ENCODE measurements around the gene PPP4R1. TPM values are rescaled to one million over a fixed set of nuclear protein-coding genes. Genes with fewer than 3 reads are reported as not detected.

The PPP4R1 gene
- polyA plus RNA-seq, 1 donor (not counting 4 experiments of a cell fraction or from before 2014, with no cell fraction given): 200 TPM

GRCh38 chr18:9513971-9514512, 100.3 kb downstream of the PPP4R1 start:
- no peak overlapping the region for H3K27ac ChIP-seq (ENCODE audit: control insufficient read depth, insufficient read depth, low read length)
- DNase-seq (ENCODE audit: low read depth, low spot score) (no peak), FAIRE-seq (no peak)
- peaks cover 19% of the 10 kb centered on the region for H3K79me2 ChIP-seq (ENCODE audit: control insufficient read depth, insufficient read depth, low read length)
- H3K4me2 ChIP-seq (ENCODE audit: control insufficient read depth, extremely low read depth, insufficient read depth, low read depth, low read length): peak overlapping the region; percentile 14
- peaks cover 6% of the 10 kb centered on the region for H3K4me1 ChIP-seq (ENCODE audit: control insufficient read depth, extremely low read depth, insufficient read depth, low read length)
- peaks cover 2 to 9% of the 10 kb centered on the region in 2 experiments for H3K36me3 ChIP-seq (ENCODE audit: control insufficient read depth in 2 of 2, extremely low read depth in 1 of 2, insufficient read depth in 2 of 2, low read length in 2 of 2)
- TF ChIP-seq EZH2 (IDR thresholded peaks at IDR 0.05; ENCODE audit: low read length) (no peak), CTCF (optimal IDR thresholded peaks at IDR 0.05 in 1 of 3, IDR thresholded peaks at IDR 0.05 in 1 of 3, conservative IDR thresholded peaks at IDR 0.05 in 1 of 3; ENCODE audit: extremely low read depth in 1 of 3, insufficient read depth in 2 of 3, low read length in 3 of 3) (no peak)
- H2AFZ ChIP-seq (ENCODE audit: control insufficient read depth, low read length): no peak overlapping the region
- no peak overlapping the region for H3K4me3 ChIP-seq (ENCODE audit: control insufficient read depth in 2 of 3, extremely low read depth in 1 of 3, insufficient read depth in 2 of 3, low read depth in 1 of 3, low read length in 3 of 3)
- no peaks in the 10 kb centered on the region for H3K9me1 ChIP-seq (ENCODE audit: control insufficient read depth, extremely low read depth, insufficient read depth, low read length)
- dilution Hi-C loops (cut with MboI; ENCODE audit: extremely low pct_ligation_motif_present, low sequenced_read_pairs): no loop called here
- no peaks in the 10 kb centered on the region for H3K9me3 ChIP-seq (ENCODE audit: control insufficient read depth, low read depth, low read length)
- no peaks in the 10 kb centered on the region for H4K20me1 ChIP-seq (ENCODE audit: control insufficient read depth, extremely low read depth, insufficient read depth, low read length)
- no peak overlapping the region for H3K9ac ChIP-seq (ENCODE audit: control insufficient read depth, extremely low read depth, insufficient read depth, low read length)
- no peaks in the 10 kb centered on the region for H3K27me3 ChIP-seq (ENCODE audit: control insufficient read depth, extremely low read depth, insufficient read depth, low read length)

- no peaks in the 10 kb centered on the region for H3K9me1 ChIP-seq (ENCODE audit: control insufficient read depth, extremely low read depth, insufficient read depth, low read length)
- DNase-seq (ENCODE audit: low read depth, low spot score): no peak
- no peaks in the 10 kb centered on the region for H3K36me3 ChIP-seq (ENCODE audit: control insufficient read depth in 2 of 2, extremely low read depth in 1 of 2, insufficient read depth in 2 of 2, low read length in 2 of 2)
- no peaks in the 10 kb centered on the region for H3K9me3 ChIP-seq (ENCODE audit: control insufficient read depth, low read depth, low read length)
- H3K27me3 ChIP-seq (ENCODE audit: control insufficient read depth, extremely low read depth, insufficient read depth, low read length): no peaks in the 10 kb centered on the region
- TF ChIP-seq EZH2 (IDR thresholded peaks at IDR 0.05; ENCODE audit: low read length): no peak
- no peak overlapping the region for H3K4me2 ChIP-seq (ENCODE audit: control insufficient read depth, extremely low read depth, insufficient read depth, low read depth, low read length)
- H3K9ac ChIP-seq (ENCODE audit: control insufficient read depth, extremely low read depth, insufficient read depth, low read length): no peak overlapping the region
- H3K4me3 ChIP-seq (ENCODE audit: control insufficient read depth in 2 of 3, extremely low read depth in 1 of 3, insufficient read depth in 2 of 3, low read depth in 1 of 3, low read length in 3 of 3): no peak overlapping the region
- H4K20me1 ChIP-seq (ENCODE audit: control insufficient read depth, extremely low read depth, insufficient read depth, low read length): no peaks in the 10 kb centered on the region
- H3K4me1 ChIP-seq (ENCODE audit: control insufficient read depth, extremely low read depth, insufficient read depth, low read length): no peaks in the 10 kb centered on the region
- no peak overlapping the region for H3K27ac ChIP-seq (ENCODE audit: control insufficient read depth, insufficient read depth, low read length)
- no peak overlapping the region for H2AFZ ChIP-seq (ENCODE audit: control insufficient read depth, low read length)
- dilution Hi-C loops (cut with MboI; ENCODE audit: extremely low pct_ligation_motif_present, low sequenced_read_pairs): no loop called here
- H3K79me2 ChIP-seq (ENCODE audit: control insufficient read depth, insufficient read depth, low read length): peaks cover 57% of the 10 kb centered on the region
- FAIRE-seq: no peak
Observed at GRCh38 chr18:9508446-9509025, 105.8 kb downstream of the PPP4R1 start.

Data from keratinocyte (primary cell).